Medulla oblongata (tissue), 1 donor: ENCODE measurements around the gene JADE2.
"Not testable (repeated sequence)": the region's sequence is repeated elsewhere in the genome, so short reads cannot be mapped to it uniquely, and the experiment has no call there.

ENCODE experiments used
- DNase-seq: peaks from one replicate; pipeline ENCODE4 v3.0.0-alpha.2; 2015; ENCODE audit errors: extremely low spot score

Gene JADE2

GRCh38 chr5:134507452-134507851 is 18.0 kb upstream of the JADE2 start:
- no peak for DNase-seq

GRCh38 chr5:134508521-134509195 is 16.8 kb upstream of the JADE2 start:
- DNase-seq: no peak

DNA sequence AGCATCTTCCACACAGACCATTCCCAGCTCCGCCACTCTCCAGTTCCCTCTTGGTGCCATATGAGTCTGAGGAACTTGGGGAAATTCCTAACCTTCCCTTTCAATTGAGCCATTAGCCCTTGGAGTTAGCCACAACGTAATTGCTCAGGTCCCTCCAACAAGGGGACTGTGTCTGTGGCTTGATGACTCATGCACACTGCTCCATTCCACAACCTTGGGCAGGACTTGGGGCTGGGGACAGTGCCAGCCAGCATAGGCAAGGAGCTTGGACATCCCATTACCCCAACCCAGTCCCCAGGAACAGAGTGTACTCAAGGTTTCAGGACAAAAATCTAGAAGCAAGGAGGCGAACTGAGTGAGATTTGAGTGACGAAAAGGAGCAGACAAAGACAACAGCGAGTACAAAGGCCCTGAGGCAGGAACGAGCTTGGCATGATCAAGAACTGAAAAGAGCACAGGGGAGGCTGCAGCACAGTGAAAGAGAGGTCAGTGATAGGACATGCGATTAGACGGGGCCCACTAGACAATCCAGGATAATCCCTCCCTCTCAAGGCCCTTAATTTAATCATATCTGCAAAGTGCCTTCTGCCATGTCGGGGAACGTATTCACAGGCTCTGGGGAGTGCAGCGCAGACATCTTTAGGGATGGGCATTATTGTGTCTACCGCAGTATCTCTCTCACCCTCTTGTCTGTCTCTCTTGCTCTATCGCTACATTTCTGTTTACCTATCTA is 16.0 kb upstream of the JADE2 start:
- no peak for DNase-seq

GRCh38 chr5:134510970-134511795 is 14.3 kb upstream of the JADE2 start:
- no peak for DNase-seq

GRCh38 chr5:134511796-134512660 is 13.4 kb upstream of the JADE2 start:
- no peak for DNase-seq

GRCh38 chr5:134512661-134512999 is 12.8 kb upstream of the JADE2 start:
- DNase-seq: no peak

DNA sequence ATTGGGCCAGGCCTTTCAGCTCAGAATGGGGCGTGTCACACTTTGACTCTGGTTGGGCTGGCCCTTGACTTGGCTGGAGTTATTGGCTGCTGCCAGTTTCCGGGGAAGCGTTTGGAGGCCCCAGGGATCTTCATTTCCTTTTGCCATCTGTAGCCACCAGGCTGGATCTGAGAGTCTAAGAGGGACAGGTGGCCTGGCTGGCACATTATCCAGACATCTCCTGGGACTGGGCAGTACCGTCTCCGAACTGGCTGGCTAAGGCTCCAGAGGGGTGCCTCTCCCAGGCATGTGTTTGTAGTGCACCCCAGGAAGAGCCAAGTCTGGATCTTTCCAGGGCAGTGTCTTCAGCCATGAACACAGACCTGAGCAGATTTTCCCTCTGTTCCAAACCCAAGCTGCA is 9.7 kb upstream of the JADE2 start:
- DNase-seq: no peak

DNA sequence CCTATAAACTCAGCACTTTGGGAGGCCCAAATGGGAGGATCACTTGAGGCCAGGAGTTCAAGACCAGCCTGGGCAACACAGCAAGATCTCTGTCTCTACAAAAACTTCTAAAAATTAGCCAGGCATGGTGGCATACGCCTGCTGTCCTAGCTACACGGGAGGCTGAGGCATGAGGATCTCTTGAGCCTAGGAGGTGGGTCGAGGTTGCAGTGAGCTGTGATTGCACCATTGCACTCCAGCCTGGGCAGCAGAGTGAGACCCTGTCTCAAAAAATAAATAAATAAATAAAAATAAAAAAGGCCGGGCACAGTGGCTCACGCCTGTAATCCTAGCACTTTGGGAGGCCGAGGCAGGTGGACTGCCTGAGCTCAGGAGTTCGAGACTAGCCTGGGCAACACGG is 8.5 kb upstream of the JADE2 start:
- DNase-seq: not testable (repeated sequence)

DNA sequence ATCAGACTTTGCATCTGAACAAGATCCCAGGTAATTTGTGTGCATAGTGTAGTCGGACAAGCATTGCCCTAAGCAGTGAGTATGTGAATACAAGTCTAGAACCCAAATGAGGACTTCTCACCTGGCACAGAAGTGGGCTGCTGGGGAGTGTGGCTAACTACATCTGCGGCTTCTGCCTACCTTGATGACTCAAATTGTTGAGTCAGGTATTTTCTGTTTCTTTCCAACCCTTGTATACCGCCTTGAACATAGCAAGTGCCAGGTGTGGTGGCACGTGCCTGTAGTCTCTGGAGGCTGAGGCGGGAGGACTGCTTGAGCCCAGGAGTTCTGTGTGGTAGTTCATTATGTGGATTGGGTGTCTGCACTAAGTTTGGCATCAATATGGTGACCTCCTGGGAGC is 7.9 kb upstream of the JADE2 start:
- DNase-seq: no peak

DNA sequence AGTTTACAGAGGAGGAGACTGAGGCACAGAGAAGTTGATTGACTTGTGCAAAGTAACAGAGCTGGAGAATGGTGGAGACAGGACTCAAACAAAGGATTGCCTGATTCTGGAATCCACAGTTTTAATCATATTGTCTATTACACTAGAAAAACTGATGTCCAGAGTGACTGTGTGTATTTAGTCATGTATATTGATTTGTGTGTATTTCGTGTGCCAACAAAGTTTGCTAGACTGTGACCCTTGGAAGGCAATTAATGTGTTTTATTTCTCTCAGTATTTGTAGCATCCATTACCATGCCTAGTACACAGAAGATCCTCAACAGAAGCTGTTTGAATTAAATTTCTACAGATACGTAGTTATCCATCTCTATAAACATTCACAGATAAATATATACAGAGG is 5.5 kb upstream of the JADE2 start:
- DNase-seq: no peak

- DNase-seq: no peak
Measured at GRCh38 chr5:134521841-134522240, 3.6 kb upstream of the JADE2 start.

- DNase-seq: no peak
Measured at GRCh38 chr5:134523543-134524271, 1.8 kb upstream of the JADE2 start.

- peak; percentile 86 for DNase-seq
Measured at GRCh38 chr5:134524272-134524825, 1.1 kb upstream of the JADE2 start.

DNA sequence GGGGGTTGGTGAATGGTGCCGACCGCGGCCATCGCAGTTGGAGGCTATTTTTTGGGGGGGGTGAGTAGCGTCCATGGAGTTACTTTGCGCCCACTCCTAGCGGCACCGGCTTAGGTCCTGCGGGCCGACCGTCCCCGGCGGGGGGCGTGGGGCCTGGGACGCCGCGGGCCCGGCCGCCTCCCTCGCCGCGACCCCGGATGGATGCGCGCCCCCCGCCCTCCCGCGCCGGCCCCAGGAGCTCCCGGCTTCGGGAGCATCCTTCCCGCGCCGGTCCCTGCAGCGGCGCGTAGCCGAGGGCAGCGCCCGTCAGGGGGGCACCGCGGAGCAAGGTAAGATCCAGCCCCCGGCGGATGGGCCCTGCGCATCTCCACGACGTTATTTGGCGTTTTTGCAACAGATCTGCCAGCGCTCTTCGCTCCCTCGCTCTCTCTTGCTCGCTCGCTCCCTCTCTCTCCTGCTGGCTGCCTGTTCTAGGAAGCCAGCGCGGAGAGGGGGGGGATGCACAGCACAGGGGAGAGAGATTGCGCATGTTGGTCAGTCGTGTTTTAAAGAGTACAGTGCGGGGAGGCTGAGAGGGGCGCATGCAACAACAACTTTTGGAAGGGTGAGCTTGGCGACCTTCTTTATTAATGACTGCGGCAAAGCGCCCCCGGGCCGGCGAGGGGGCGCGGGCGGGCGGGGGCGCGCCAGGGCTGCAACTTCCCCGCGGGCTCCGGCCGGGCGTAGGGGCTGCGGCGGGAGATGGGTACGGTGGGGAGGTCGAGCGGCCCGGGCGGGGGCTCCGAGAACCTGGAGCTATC is 413 bp downstream of the JADE2 start:
- peak; percentile 78 for DNase-seq

- peak; percentile 69 for DNase-seq
Measured at GRCh38 chr5:134526483-134527155, 1.1 kb downstream of the JADE2 start.

GRCh38 chr5:134527156-134527960 is 1.9 kb downstream of the JADE2 start:
- DNase-seq: peak; percentile 84

DNA sequence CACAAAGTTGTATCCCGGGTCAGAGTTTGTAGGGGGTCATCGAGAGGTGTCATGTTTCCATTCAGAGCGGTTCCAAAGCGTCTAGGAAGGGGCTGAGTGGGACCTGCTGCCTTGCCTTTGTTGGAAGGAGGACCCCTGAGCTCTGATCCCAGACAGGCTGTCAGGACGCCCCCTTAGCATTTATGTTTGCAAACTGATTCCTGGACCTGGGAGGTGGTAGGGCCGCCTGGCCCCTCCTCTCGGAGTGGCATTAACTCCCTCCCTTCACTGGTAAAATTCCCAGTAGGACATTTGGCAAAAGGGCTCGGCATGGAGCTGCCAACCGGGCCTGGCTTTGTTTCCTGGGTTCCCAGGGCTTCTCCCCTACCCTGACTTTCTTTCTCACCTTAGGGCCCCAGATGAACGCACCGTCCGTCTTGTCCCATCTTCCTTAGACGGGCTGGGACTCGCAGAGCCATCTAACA is 2.5 kb downstream of the JADE2 start:
- no peak for DNase-seq

DNA sequence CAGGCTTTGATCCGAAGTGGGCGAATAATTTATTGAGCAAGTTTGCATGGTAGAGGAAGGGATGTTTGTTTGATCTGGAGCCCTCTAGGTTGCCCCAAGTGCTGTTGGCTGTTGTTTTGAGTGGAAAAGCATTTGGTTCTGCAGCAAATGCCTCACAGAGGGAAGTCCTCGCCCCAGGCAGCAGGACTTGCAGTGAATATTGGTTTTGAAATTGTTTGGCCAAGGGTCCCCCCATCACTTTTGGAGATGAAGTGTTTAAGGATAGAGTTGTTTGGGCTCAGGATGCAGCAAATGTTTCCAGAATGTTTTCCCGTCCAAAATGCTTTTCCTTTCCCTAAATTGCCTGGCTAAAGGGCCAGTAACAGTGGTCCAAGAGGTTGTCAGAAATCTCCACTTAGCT is 3.1 kb downstream of the JADE2 start:
- DNase-seq: no peak
